ENCODE data around the gene KCNK5. TPM values are rescaled to one million over a fixed set of nuclear protein-coding genes. Genes with fewer than 3 reads are reported as not detected.

Gene KCNK5
- polyA plus RNA-seq, 1 experiment: not detected

GRCh38 chr6:39154705-39155104, 74.6 kb downstream of the KCNK5 start:
- Histone ChIP-seq H3K27me3 (ENCODE audit: control insufficient read depth, insufficient read depth, low read length) (no peaks in the 10 kb centered on the region), H3K4me3 (ENCODE audit: low read depth, low read length) (no peak overlapping the region), H3K9me3 (ENCODE audit: control insufficient read depth, insufficient read depth, low read length) (no peaks in the 10 kb centered on the region; the same call in 1 of the 2 replicates), H3K27ac (ENCODE audit: low read depth, low read length) (no peak overlapping the region)
- ChIA-PET POLR2A (no interaction called here), CTCF (no interaction called here)
- no peak for DNase-seq (ENCODE audit: low read depth, low spot score)
- TF ChIP-seq CTCF (IDR thresholded peaks at IDR 0.05; ENCODE audit: low read depth, low read length): no peak

GRCh38 chr6:39153766-39154397, 75.4 kb downstream of the KCNK5 start:
- ChIA-PET POLR2A (no interaction called here), CTCF (no interaction called here)
- no peak for TF ChIP-seq CTCF (IDR thresholded peaks at IDR 0.05; ENCODE audit: low read depth, low read length)
- H3K9me3 ChIP-seq (ENCODE audit: control insufficient read depth, insufficient read depth, low read length): no peaks in the 10 kb centered on the region
- no peaks in the 10 kb centered on the region for H3K27me3 ChIP-seq (ENCODE audit: control insufficient read depth, insufficient read depth, low read length)
- H3K27ac ChIP-seq (ENCODE audit: low read depth, low read length): no peak overlapping the region
- DNase-seq (ENCODE audit: low read depth, low spot score): no peak
- H3K4me3 ChIP-seq (ENCODE audit: low read depth, low read length): no peak overlapping the region

GRCh38 chr6:39152262-39152661, 77.0 kb downstream of the KCNK5 start:
- ChIA-PET CTCF (no interaction called here), POLR2A (no interaction called here)
- H3K9me3 ChIP-seq (ENCODE audit: control insufficient read depth, insufficient read depth, low read length): no peaks in the 10 kb centered on the region
- DNase-seq (ENCODE audit: low read depth, low spot score): no peak
- H3K4me3 ChIP-seq (ENCODE audit: low read depth, low read length): no peak overlapping the region
- no peak for TF ChIP-seq CTCF (IDR thresholded peaks at IDR 0.05; ENCODE audit: low read depth, low read length)
- no peaks in the 10 kb centered on the region for H3K27me3 ChIP-seq (ENCODE audit: control insufficient read depth, insufficient read depth, low read length)
- H3K27ac ChIP-seq (ENCODE audit: low read depth, low read length): no peak overlapping the region

- DNase-seq (ENCODE audit: low read depth, low spot score): no peak
- CTCF ChIA-PET: no interaction called here
- Histone ChIP-seq H3K27ac (ENCODE audit: low read depth, low read length) (no peak overlapping the region), H3K4me3 (ENCODE audit: low read depth, low read length) (no peak overlapping the region), H3K27me3 (ENCODE audit: control insufficient read depth, insufficient read depth, low read length) (no peaks in the 10 kb centered on the region), H3K9me3 (ENCODE audit: control insufficient read depth, insufficient read depth, low read length) (no peaks in the 10 kb centered on the region)
- no peak for TF ChIP-seq CTCF (IDR thresholded peaks at IDR 0.05; ENCODE audit: low read depth, low read length)
- POLR2A ChIA-PET: no interaction called here
Measured at GRCh38 chr6:39151211-39151610, 78.1 kb downstream of the KCNK5 start.

- DNase-seq (ENCODE audit: low read depth, low spot score): no peak
- Histone ChIP-seq H3K27ac (ENCODE audit: low read depth, low read length) (no peak overlapping the region), H3K27me3 (ENCODE audit: control insufficient read depth, insufficient read depth, low read length) (peaks cover 3% of the 10 kb centered on the region), H3K4me3 (ENCODE audit: low read depth, low read length) (no peak overlapping the region), H3K9me3 (ENCODE audit: control insufficient read depth, insufficient read depth, low read length) (no peaks in the 10 kb centered on the region)
- ChIA-PET CTCF (no interaction called here), POLR2A (no interaction called here)
- no peak for TF ChIP-seq CTCF (IDR thresholded peaks at IDR 0.05; ENCODE audit: low read depth, low read length)
Measured at GRCh38 chr6:39144481-39145173, 84.6 kb downstream of the KCNK5 start.

Data from AG04450 (cell line).